ENCODE measurements around the gene KCNA2. TPM values are rescaled to one million over a fixed set of nuclear protein-coding genes. Genes with fewer than 3 reads are reported as not detected.

The KCNA2 gene
- polyA plus RNA-seq, 1 experiment: not detected

- TF ChIP-seq CTCF (IDR thresholded peaks at IDR 0.05; ENCODE audit: low read depth, low read length): no peak
- H3K27ac ChIP-seq (ENCODE audit: low read depth, low read length): no peak overlapping the region
- CTCF ChIA-PET: no interaction called here
- no peak overlapping the region for H3K4me3 ChIP-seq (ENCODE audit: low read depth, low read length)
- no peak for DNase-seq (ENCODE audit: low read depth, low spot score)
- POLR2A ChIA-PET: no interaction called here
- peaks cover 34% of the 10 kb centered on the region for H3K27me3 ChIP-seq (ENCODE audit: control insufficient read depth, insufficient read depth, low read length)
- no peaks in the 10 kb centered on the region; the same call in 1 of the 2 replicates for H3K9me3 ChIP-seq (ENCODE audit: control insufficient read depth, insufficient read depth, low read length)
Measured at GRCh38 chr1:110559157-110559556, 47.0 kb downstream of the KCNA2 start.

GRCh38 chr1:110557481-110557880 lies 48.7 kb downstream of the KCNA2 start:
- ChIA-PET CTCF (interaction anchor here (0.8 kb wide), 2 partner anchors 13 to 62 kb away, joined by 3 to 4 read pairs; no protein-coding TSS in a partner anchor), POLR2A (no interaction called here)
- Histone ChIP-seq H3K27me3 (ENCODE audit: control insufficient read depth, insufficient read depth, low read length) (peaks cover 40% of the 10 kb centered on the region), H3K9me3 (ENCODE audit: control insufficient read depth, insufficient read depth, low read length) (no peaks in the 10 kb centered on the region; the same call in 1 of the 2 replicates), H3K4me3 (ENCODE audit: low read depth, low read length) (no peak overlapping the region), H3K27ac (ENCODE audit: low read depth, low read length) (no peak overlapping the region)
- no peak for TF ChIP-seq CTCF (IDR thresholded peaks at IDR 0.05; ENCODE audit: low read depth, low read length)
- DNase-seq (ENCODE audit: low read depth, low spot score): no peak

- H3K27me3 ChIP-seq (ENCODE audit: control insufficient read depth, insufficient read depth, low read length): peaks cover 36% of the 10 kb centered on the region
- H3K27ac ChIP-seq (ENCODE audit: low read depth, low read length): no peak overlapping the region
- H3K9me3 ChIP-seq (ENCODE audit: control insufficient read depth, insufficient read depth, low read length): no peaks in the 10 kb centered on the region
- no peak overlapping the region for H3K4me3 ChIP-seq (ENCODE audit: low read depth, low read length)
- ChIA-PET POLR2A (no interaction called here), CTCF (interaction anchor here (0.8 to 1.4 kb wide), 3 partner anchors 14 to 63 kb away, joined by 3 to 5 read pairs (median 4); no protein-coding TSS in a partner anchor)
- no peak for TF ChIP-seq CTCF (IDR thresholded peaks at IDR 0.05; ENCODE audit: low read depth, low read length)
- no peak for DNase-seq (ENCODE audit: low read depth, low spot score)
Measured at GRCh38 chr1:110556471-110556807, 49.7 kb downstream of the KCNA2 start.

GRCh38 chr1:110555807-110556470 lies 50.2 kb downstream of the KCNA2 start:
- ChIA-PET POLR2A (no interaction called here), CTCF (interaction anchor here (0.6 to 1.4 kb wide), 8 partner anchors 9 to 61 kb away, joined by 3 to 6 read pairs (median 3); no protein-coding TSS in a partner anchor)
- no peak for DNase-seq (ENCODE audit: low read depth, low spot score)
- H3K27me3 ChIP-seq (ENCODE audit: control insufficient read depth, insufficient read depth, low read length): peaks cover 36% of the 10 kb centered on the region
- no peaks in the 10 kb centered on the region for H3K9me3 ChIP-seq (ENCODE audit: control insufficient read depth, insufficient read depth, low read length)
- H3K27ac ChIP-seq (ENCODE audit: low read depth, low read length): no peak overlapping the region
- no peak overlapping the region for H3K4me3 ChIP-seq (ENCODE audit: low read depth, low read length)
- no peak for TF ChIP-seq CTCF (IDR thresholded peaks at IDR 0.05; ENCODE audit: low read depth, low read length)

Measured in AG04450 (cell line).